GM21737 (cell line): ENCODE data around the gene GORAB.

ENCODE experiments used
- ATAC-seq: cut with Tn5 transposase; IDR thresholded peaks from one replicate; pipeline ENCODE4 v1.9.1; 2021; ENCODE audit warnings: mild to moderate bottlenecking, moderate library complexity; ENCODE audit not compliant: unreplicated experiment

GORAB gene

GRCh38 chr1:170587253-170587593 is 55.3 kb downstream of the GORAB start:
- no peak for ATAC-seq

- ATAC-seq = no peak
Measured at GRCh38 chr1:170590921-170591705, 59.1 kb downstream of the GORAB start.

- ATAC-seq = no peak
Measured at GRCh38 chr1:170592591-170593111, 60.7 kb downstream of the GORAB start.

- ATAC-seq = no peak
Measured at GRCh38 chr1:170593173-170594011, 61.4 kb downstream of the GORAB start.

GRCh38 chr1:170594066-170594626 is 62.2 kb downstream of the GORAB start:
- no peak for ATAC-seq

- ATAC-seq = no peak
Measured at GRCh38 chr1:170596701-170597100, 64.7 kb downstream of the GORAB start.

GRCh38 chr1:170598618-170599017 is 66.7 kb downstream of the GORAB start:
- no peak for ATAC-seq

- ATAC-seq = no peak
Measured at GRCh38 chr1:170599033-170599432, 67.1 kb downstream of the GORAB start.

- no peak for ATAC-seq
Measured at GRCh38 chr1:170601866-170602265, 69.9 kb downstream of the GORAB start.
